GM12878 (cell line): Measurements from ENCODE around the gene ZNF790. TPM values are rescaled to one million over a fixed set of nuclear protein-coding genes. Genes with fewer than 3 reads are reported as not detected.

Experiments used
- ATAC-seq: fragments of 200-7000 bp; cut with Tn5 transposase; 3 replicates; pipeline ENCODE4 v1.9.1; 2020; ENCODE audit warnings: mild to moderate bottlenecking, moderate library complexity
- BruUV-seq: library from RNA; stranded (reverse); fragments of 400-500 nt; replicated peaks from 2 replicates; lab custom pipeline; 2021; lab: Mats Ljungman, UMichigan
- CTCF ChIA-PET: fragments of 300-600 bp; sonication (Branson Sonifier 250); formaldehyde crosslinking; extraction: SDS; loops from one replicate; lab custom pipeline; 2021; ENCODE audit warnings: inconsistent platforms; lab: Yijun Ruan, JAX
- POLR2A ChIA-PET: fragments of 350-600 bp; formaldehyde crosslinking; extraction: SDS; loops from one replicate; lab custom pipeline; 2021; ENCODE audit warnings: inconsistent platforms; lab: Charles Lee
- RAD21 ChIA-PET: fragments of 300-600 bp; sonication (Branson Sonifier 250); formaldehyde crosslinking; loops from one replicate; lab custom pipeline; 2023; ENCODE audit warnings: antibody characterized with exemption; ENCODE audit not compliant: unreplicated experiment; lab: Charles Lee
- SMC1A ChIA-PET: fragments of 300-600 bp; sonication (Branson Sonifier 250); formaldehyde crosslinking; loops from one replicate; lab custom pipeline; 2023; ENCODE audit not compliant: unreplicated experiment, uncharacterized antibody; lab: Charles Lee
- DNase-seq: peaks from one replicate; pipeline ENCODE4 v3.0.0-alpha.2; 2011; ENCODE audit warnings: low read depth, low spot score
- FAIRE-seq: peaks from 3 replicates; lab custom pipeline; 2011; peaks lifted over from hg19 to GRCh38; lab: Jason Lieb, UNC
- H2AFZ ChIP-seq: 2 replicates; pipeline ENCODE4 v1.6.0; 2011; ENCODE audit warnings: low read depth, low read length, control low read depth; ENCODE audit not compliant: control insufficient read depth
- H3K27ac ChIP-seq: 2 replicates; pipeline ENCODE4 v1.5.1; 2011; ENCODE audit warnings: control low read depth; ENCODE audit not compliant: control insufficient read depth, insufficient read depth
- H3K27me3 ChIP-seq, 2 experiments: replicated peaks in 1 of 2; 2 replicates each; pipeline versions ENCODE4 v1.6.0 to v1.6.1; 2011; ENCODE audit warnings: low read length in 1 of 2; ENCODE audit not compliant: control insufficient read depth in 2 of 2, insufficient read depth in 2 of 2
- H3K36me3 ChIP-seq, 2 experiments: 2 replicates each; pipeline ENCODE4 v1.5.1; 2011; ENCODE audit warnings: low read length in 1 of 2; ENCODE audit not compliant: control insufficient read depth in 2 of 2, insufficient read depth in 2 of 2
- H3K4me1 ChIP-seq: 2 replicates; pipeline ENCODE4 v1.6.1; 2011; ENCODE audit warnings: mild to moderate bottlenecking, low read length, moderate library complexity, mixed read lengths; ENCODE audit not compliant: control insufficient read depth, insufficient read depth
- H3K4me2 ChIP-seq: 2 replicates; pipeline ENCODE4 v1.6.0; 2011; ENCODE audit warnings: control low read depth; ENCODE audit not compliant: control insufficient read depth, insufficient read depth
- H3K4me3 ChIP-seq: fragments of 200-600 bp; sonication (generic); 2 replicates; pipeline ENCODE4 v1.5.1; 2016
- H3K79me2 ChIP-seq: 2 replicates; pipeline ENCODE4 v1.6.0; 2011; ENCODE audit warnings: low read length; ENCODE audit not compliant: control insufficient read depth, insufficient read depth
- H3K9ac ChIP-seq: 2 replicates; pipeline ENCODE4 v1.8.0; 2011; ENCODE audit warnings: low read length, control low read depth, mixed read lengths; ENCODE audit not compliant: control insufficient read depth, insufficient read depth
- H3K9me3 ChIP-seq: replicated peaks from 3 replicates; pipeline ENCODE4 v1.5.1; 2011; ENCODE audit warnings: mild to moderate bottlenecking, low read length; ENCODE audit not compliant: control insufficient read depth, insufficient read depth
- H4K20me1 ChIP-seq: 2 replicates; pipeline ENCODE4 v1.6.0; 2011; ENCODE audit not compliant: control insufficient read depth, insufficient read depth
- BCLAF1 ChIP-seq: fragments of 450-650 bp; IDR thresholded peaks from 2 replicates; pipeline ENCODE4 v1.6.1; 2017; ENCODE audit warnings: antibody characterized with exemption, mild to moderate bottlenecking, moderate library complexity
- IKZF2 ChIP-seq, 2 experiments: fragments of 450-650 bp; IDR thresholded peaks; 2 replicates each; pipeline ENCODE4 v1.6.1; 2017; ENCODE audit warnings: mild to moderate bottlenecking in 2 of 2, moderate library complexity in 2 of 2
- PAX8 ChIP-seq: fragments of 450-650 bp; IDR thresholded peaks from 2 replicates; pipeline ENCODE4 v1.6.1; 2017; ENCODE audit warnings: mild to moderate bottlenecking, moderate library complexity
- RUNX3 ChIP-seq: IDR thresholded peaks from 2 replicates; pipeline ENCODE4 v1.6.1; 2012; ENCODE audit warnings: low read length, inconsistent platforms
- SIN3A ChIP-seq: IDR thresholded peaks from 2 replicates; pipeline ENCODE4 v1.6.1; 2012; ENCODE audit warnings: low read depth, low read length, improper control_type of control experiment
- SMAD1 ChIP-seq: fragments of 450-650 bp; IDR thresholded peaks from 2 replicates; pipeline ENCODE4 v1.6.1; 2018; ENCODE audit warnings: mild to moderate bottlenecking, low read depth; ENCODE audit not compliant: partially characterized antibody
- SREBF1 ChIP-seq: IDR thresholded peaks from 2 replicates; pipeline ENCODE4 v1.6.1; 2012; ENCODE audit warnings: mild to moderate bottlenecking, low read length
- ZNF207 ChIP-seq: fragments of 450-650 bp; IDR thresholded peaks from 2 replicates; pipeline ENCODE4 v1.6.1; 2014; ENCODE audit warnings: antibody characterized with exemption, mild to moderate bottlenecking, borderline replicate concordance
- ZZZ3 ChIP-seq: IDR thresholded peaks from 2 replicates; pipeline ENCODE4 v1.6.1; 2011; ENCODE audit warnings: low read depth; ENCODE audit not compliant: control insufficient read depth, insufficient read length
- whole genome bisulfite sequencing: methylation state at CpG from one replicate; pipeline ENCODE4 v1.1.6; 2016; ENCODE audit warnings: low lambda C conversion rate; ENCODE audit not compliant: insufficient replicate concordance, insufficient coverage; ENCODE audit errors: missing lambda C conversion rate; 5-methylcytosine and 5-hydroxymethylcytosine counted together
- in situ Hi-C: fragments of 300-500 bp; cut with MboI; formaldehyde crosslinking; loops from 9 replicates; pipeline ENCODE4 v1.14.3; 2018; ENCODE audit warnings: mixed read lengths
- intact Hi-C: fragments of 100-400 bp; cut with micrococcal nuclease; formaldehyde crosslinking; loops from one replicate; pipeline ENCODE4 v1.14.2; 2022; ENCODE audit not compliant: unreplicated experiment
- polyA plus RNA-seq, 11 experiments: library from polyadenylated mRNA; depleted of rRNA in 4 of 11; unstranded in 6 of 11; stranded (reverse) in 5 of 11; fragments of >200 nt; fragmentation: Nextera tagmentation in 4 of 11; fragmentation: Illumina TruSeq in 1 of 11; extraction: Ambion mirVana in 4 of 11; extraction: Trizol in 1 of 11; gene quantifications; 1 replicate in 1 of 11; 2 replicates in 10 of 11; pipeline versions ENCODE4 v1.2.1 to v1.2.3, GENCODE V29; 2011 to 2016; ENCODE audit warnings: inconsistent platforms in 2 of 11, missing spikeins in 2 of 11, low read depth in 1 of 11
- total RNA-seq, 4 experiments: library from RNA; depleted of rRNA in 3 of 4; stranded (reverse); fragments of >200 nt in 3 of 4; fragmentation: Illumina TruSeq in 1 of 4; extraction: Trizol in 1 of 4; gene quantifications; 2 replicates each; pipeline versions ENCODE4 v1.2.1 to v1.2.3, GENCODE V29; 2013 to 2021

Gene ZNF790
- total and polyA plus RNA-seq, 10 of the 15 experiments (the other 5 are each of a cell fraction or from before 2014, with no cell fraction given): 0.87 to 5.2 (median 2.9) TPM

GRCh38 chr19:36805364-36805763, 32.8 kb downstream of the ZNF790 start (continued):
- TF ChIP-seq BCLAF1: no peak
- TF ChIP-seq PAX8: no peak
- no peak for TF ChIP-seq RUNX3
- TF ChIP-seq IKZF2 (IDR thresholded peaks at IDR 0.05): no peak
- TF ChIP-seq ZZZ3: no peak
- TF ChIP-seq SREBF1: no peak
- no peak for TF ChIP-seq SMAD1
- TF ChIP-seq SIN3A: no peak

- WGBS: 0% methylated on average over 7 of the region's 9 CpGs
- FAIRE-seq (no peak), ATAC-seq (no peak), DNase-seq (no peak)
- no peaks in the 10 kb centered on the region for H3K27me3 ChIP-seq
- H3K36me3 ChIP-seq: no peaks in the 10 kb centered on the region
- H3K4me2 ChIP-seq: peak overlapping the region; percentile 19
- peak overlapping the region; percentile 53; the same call in 1 of the 2 replicates for H3K27ac ChIP-seq
- peak overlapping the region; percentile 90 for H2AFZ ChIP-seq
- no peaks in the 10 kb centered on the region for H3K79me2 ChIP-seq
- TF ChIP-seq ZNF207 (no peak), BCLAF1 (no peak)
- ChIA-PET CTCF (no interaction called here), RAD21 (no interaction called here), POLR2A (no interaction called here), SMC1A (no interaction called here)
- BruUV-seq: TSS peak; percentile 88
- in situ Hi-C loops: no loop called here
- intact Hi-C loops: no loop called here
- H3K4me3 ChIP-seq: peak overlapping the region; percentile 73
- peaks cover 11% of the 10 kb centered on the region; the same call in 2 of the 3 replicates for H3K9me3 ChIP-seq
- no peaks in the 10 kb centered on the region for H4K20me1 ChIP-seq
- no peaks in the 10 kb centered on the region for H3K4me1 ChIP-seq
- H3K9ac ChIP-seq: peak overlapping the region; percentile 45; the same call in 1 of the 2 replicates
Observed at GRCh38 chr19:36797786-36798108, 40.4 kb downstream of the ZNF790 start.
